Measurements from ENCODE around the gene TTC32. TPM values are rescaled to one million over a fixed set of nuclear protein-coding genes. Genes with fewer than 3 reads are reported as not detected.

Gene TTC32
- total and polyA plus RNA-seq, 8 donors, result 6.6 to 42.7 (median 32.8) TPM

DNA sequence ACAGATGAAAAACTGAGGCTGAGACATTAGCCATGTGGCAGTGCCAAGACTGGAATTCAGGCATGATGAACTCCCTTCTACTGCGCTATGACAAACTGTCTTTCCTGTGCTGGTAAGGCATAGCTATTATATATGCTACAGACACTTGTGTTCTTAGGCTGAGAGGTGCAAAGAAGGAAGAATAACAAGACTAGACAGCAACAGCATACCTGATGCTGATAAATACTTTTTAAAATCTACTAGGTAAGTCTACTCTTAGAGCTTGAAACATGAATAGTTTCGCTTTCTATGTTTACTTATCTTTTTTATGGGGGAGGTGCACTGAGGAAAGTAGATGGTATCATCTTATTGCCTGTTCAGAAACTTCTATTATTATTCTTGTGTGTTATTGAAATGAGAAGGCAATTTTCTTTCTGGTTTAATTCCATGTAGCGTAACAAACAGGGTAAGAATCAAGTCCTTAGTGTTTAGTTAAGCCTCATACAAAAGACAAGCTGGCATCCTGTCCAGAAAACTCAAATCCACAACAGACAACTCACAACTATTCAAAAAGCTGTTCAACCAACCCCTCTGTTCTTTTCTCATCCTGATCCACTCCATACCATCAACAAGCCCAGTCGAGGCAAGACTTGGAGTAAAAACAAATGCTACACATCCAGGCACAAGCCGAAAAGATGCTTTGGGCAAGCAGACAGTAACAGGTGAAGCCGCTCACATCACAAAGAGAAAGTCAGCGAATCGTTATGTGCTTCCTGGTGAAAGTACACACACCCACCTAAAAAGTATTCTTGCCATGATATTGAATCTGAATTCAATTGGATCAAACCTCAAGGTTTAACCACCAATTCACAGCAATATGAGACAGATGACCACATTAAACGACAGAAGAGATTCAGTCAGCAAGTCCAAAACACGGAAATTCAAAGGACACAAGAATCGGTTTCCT, 1.5 kb downstream of the TTC32 start:
- no peak for ATAC-seq
- intact Hi-C loops (cut with DNase I), result no loop called here

DNA sequence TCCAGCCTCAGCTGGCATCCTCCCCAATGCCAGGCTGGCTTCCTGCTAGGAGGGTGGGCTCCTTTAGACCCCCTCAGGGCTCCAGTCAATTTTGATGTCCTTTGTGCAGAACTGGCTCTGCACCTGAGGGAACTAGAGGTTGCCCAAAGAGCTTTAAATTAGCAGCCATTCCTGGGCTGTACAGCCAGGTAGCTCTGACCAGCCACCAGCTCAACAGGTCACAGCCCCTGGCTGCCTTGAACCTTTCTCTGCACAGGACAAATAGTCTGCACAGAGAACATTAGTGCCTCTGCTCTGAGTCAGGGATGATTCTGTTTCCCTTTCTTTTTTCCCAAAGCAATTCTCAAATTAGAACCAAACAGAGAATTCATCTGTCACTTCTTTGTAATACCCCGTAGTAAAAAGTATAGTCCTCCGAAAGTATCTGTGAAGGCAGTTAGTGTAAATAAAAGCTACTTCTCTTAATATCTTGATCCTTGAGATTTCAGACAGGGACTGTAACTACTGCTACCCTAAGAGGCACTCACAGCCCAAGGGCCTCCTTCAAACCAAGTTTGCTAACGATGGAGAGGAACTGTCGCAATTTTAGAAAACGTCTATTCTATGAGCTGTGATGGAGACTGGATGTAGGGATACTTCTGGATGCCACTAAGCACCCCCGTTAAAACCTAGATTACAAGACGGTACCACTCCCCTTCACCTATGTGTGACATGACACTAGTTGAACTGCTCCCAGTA, 3.0 kb downstream of the TTC32 start:
- Histone ChIP-seq H3K36me3 (no peaks in the 10 kb centered on the region), H3K4me1 (peaks cover 22 to 48% of the 10 kb centered on the region in 2 donors), H3K27me3 (no peaks in the 10 kb centered on the region), H3K4me3 (no peak overlapping the region), H3K9me3 (no peaks in the 10 kb centered on the region), H3K27ac (no peak overlapping the region)
- intact Hi-C loops (cut with DNase I), result no loop called here
- TF ChIP-seq, protein P1, sequence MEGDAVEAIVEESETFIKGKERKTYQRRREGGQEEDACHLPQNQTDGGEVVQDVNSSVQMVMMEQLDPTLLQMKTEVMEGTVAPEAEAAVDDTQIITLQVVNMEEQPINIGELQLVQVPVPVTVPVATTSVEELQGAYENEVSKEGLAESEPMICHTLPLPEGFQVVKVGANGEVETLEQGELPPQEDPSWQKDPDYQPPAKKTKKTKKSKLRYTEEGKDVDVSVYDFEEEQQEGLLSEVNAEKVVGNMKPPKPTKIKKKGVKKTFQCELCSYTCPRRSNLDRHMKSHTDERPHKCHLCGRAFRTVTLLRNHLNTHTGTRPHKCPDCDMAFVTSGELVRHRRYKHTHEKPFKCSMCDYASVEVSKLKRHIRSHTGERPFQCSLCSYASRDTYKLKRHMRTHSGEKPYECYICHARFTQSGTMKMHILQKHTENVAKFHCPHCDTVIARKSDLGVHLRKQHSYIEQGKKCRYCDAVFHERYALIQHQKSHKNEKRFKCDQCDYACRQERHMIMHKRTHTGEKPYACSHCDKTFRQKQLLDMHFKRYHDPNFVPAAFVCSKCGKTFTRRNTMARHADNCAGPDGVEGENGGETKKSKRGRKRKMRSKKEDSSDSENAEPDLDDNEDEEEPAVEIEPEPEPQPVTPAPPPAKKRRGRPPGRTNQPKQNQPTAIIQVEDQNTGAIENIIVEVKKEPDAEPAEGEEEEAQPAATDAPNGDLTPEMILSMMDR (IDR thresholded peaks at IDR 0.05), result no peak
- no peak for ATAC-seq
- DNase-seq, result no peak

More for the DNA sequence above, 1.5 kb downstream of the TTC32 start:
- H3K4me1 ChIP-seq, result peaks cover 22 to 48% of the 10 kb centered on the region in 2 donors
- no peak for DNase-seq
- no peaks in the 10 kb centered on the region for H3K36me3 ChIP-seq
- H3K9me3 ChIP-seq, result no peaks in the 10 kb centered on the region
- peak overlapping the region; percentile 60 to 71 for H3K4me3 ChIP-seq
- TF ChIP-seq, protein P1 (IDR thresholded peaks at IDR 0.05), result no peak
- H3K27me3 ChIP-seq, result no peaks in the 10 kb centered on the region
- peak overlapping the region in 1 of 2 donors; percentile 98 for H3K27ac ChIP-seq

DNA sequence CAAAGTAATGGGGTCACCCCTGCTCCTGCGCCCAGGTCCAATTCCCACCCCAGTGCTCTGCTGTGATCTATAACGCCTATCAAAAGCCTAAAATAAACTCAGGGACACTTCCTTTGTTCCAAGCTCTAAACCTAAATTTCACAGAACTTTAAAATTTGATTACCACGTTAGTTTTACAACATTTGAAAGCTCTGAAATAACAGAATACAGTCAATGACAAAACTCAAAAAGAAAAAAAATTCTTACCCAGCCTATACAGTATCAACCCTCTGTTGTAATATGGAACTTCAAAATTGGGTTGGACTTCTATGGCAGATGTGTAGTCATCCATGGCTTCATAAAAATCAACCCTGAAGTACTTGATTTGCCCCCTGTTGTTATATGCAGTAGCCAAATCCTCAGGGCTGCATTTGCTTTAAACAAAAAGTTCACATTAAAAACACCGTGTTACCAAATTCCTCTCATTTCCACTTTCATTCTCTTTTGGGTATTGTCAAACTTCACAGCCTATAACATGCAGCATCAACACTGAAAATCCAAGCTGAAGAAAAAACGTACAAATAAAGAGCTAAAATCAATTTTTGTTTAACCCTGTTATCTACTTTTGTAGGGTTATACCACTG, 4.0 kb downstream of the TTC32 start:
- H3K36me3 ChIP-seq, result no peaks in the 10 kb centered on the region
- H3K9me3 ChIP-seq, result no peaks in the 10 kb centered on the region
- no peak for ATAC-seq

DNA sequence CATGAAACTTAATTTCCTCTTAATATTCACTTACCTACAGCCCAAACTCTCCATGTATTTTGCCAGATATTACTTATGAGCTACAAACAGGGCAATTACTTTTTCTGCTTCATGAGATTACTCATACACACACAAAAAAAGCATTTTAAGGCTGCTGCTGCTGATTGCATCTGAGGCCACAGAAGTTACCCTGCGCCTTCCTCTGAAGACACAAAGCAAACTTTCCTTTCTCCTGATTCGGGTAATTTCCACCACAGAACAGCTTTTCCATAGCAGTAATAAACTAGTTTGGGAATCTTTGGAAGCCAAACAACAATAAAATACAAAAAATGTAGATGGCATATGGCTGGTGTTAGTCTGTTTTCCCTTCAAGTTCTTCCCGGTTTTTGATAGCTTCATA, 6.2 kb downstream of the TTC32 start:
- Histone ChIP-seq H3K4me1 (peaks cover 22 to 44% of the 10 kb centered on the region in 2 donors), H3K36me3 (no peaks in the 10 kb centered on the region), H3K27me3 (no peaks in the 10 kb centered on the region), H3K27ac (no peak overlapping the region), H3K9me3 (no peaks in the 10 kb centered on the region), H3K4me3 (no peak overlapping the region)
- ATAC-seq (no peak), DNase-seq (no peak)
- intact Hi-C loops (cut with DNase I), result no loop called here
- TF ChIP-seq, protein P1 (IDR thresholded peaks at IDR 0.05), result no peak

More for the DNA sequence above, 4.0 kb downstream of the TTC32 start:
- no peak for DNase-seq
- no peaks in the 10 kb centered on the region for H3K27me3 ChIP-seq
- no peak overlapping the region for H3K27ac ChIP-seq
- H3K4me3 ChIP-seq, result no peak overlapping the region
- peaks cover 22 to 45% of the 10 kb centered on the region in 2 donors for H3K4me1 ChIP-seq
- intact Hi-C loops (cut with DNase I), result no loop called here
- TF ChIP-seq, protein P1 (IDR thresholded peaks at IDR 0.05), result no peak

Measured in left lung (tissue), 10 donors.